Right ventricle myocardium inferior (tissue), 1 donor: ENCODE results near the gene ETV3. TPM values are rescaled to one million over a fixed set of nuclear protein-coding genes. Genes with fewer than 3 reads are reported as not detected.
"Not testable (repeated sequence)": the region's sequence is repeated elsewhere in the genome, so short reads cannot be mapped to it uniquely, and the experiment has no call there.

Experiments used
- ATAC-seq: fragments of 200-7000 bp; cut with Tn5 transposase; one replicate; pipeline ENCODE4 v1.9.1; 2020; ENCODE audit warnings: mild to moderate bottlenecking, moderate library complexity
- DNase-seq: peaks from one replicate; pipeline ENCODE4 v3.0.0; 2021; ENCODE audit errors: missing footprints
- intact Hi-C: fragments of 100-400 bp; cut with DNase I; formaldehyde crosslinking; loops from one replicate; pipeline ENCODE4 v1.11.0; 2022
- long read RNA-seq: library from polyadenylated mRNA; unstranded; transcript quantifications from one replicate; pipeline ENCODE4 v2.0.0, GENCODE V29; 2021
- total RNA-seq: library from RNA; stranded (reverse); fragmentation: NEBNext Ultra II Directional; extraction: Animal tissue kit (Norgen Biotek cat#: 25700); gene quantifications from one replicate; pipeline ENCODE4 v1.2.1, GENCODE V29; 2021
- donor health status: DM: no; HTN: yes; CAD: no; lungs with severe emphysema.

ETV3 gene
- 16.9 TPM for total RNA-seq
- long read RNA-seq: 0 reads

GRCh38 chr1:157138220-157139051, at the start of gene ETV3:
ETV3 (minus strand) TSS chr1:157138395; CDS start chr1:157136352, 2,043 bp downstream.
- intact Hi-C loops: no loop called here
- DNase-seq: peak; percentile 94

GRCh38 chr1:157186281-157186992, 48.2 kb upstream of the ETV3 start:
- DNase-seq (no peak), ATAC-seq (no peak)
- intact Hi-C loops: no loop called here

More at GRCh38 chr1:157138220-157139051, at the start of gene ETV3:
- peak; percentile 99 for ATAC-seq

GRCh38 chr1:157183870-157184269, 45.7 kb upstream of the ETV3 start:
- DNase-seq (no peak), ATAC-seq (no peak)
- intact Hi-C loops: no loop called here

- DNase-seq, ATAC-seq, intact Hi-C loops: not testable (repeated sequence)
Measured at GRCh38 chr1:157182371-157182770, 44.2 kb upstream of the ETV3 start.

GRCh38 chr1:157181790-157182189, 43.6 kb upstream of the ETV3 start:
- DNase-seq (no peak), ATAC-seq (no peak)

GRCh38 chr1:157181258-157181657, 43.1 kb upstream of the ETV3 start:
- no peak for DNase-seq
- ATAC-seq: no peak
- intact Hi-C loops: no loop called here

More at GRCh38 chr1:157181790-157182189, 43.6 kb upstream of the ETV3 start:
- intact Hi-C loops: no loop called here

GRCh38 chr1:157178490-157178889, 40.3 kb upstream of the ETV3 start:
- DNase-seq (no peak), ATAC-seq (no peak)
- intact Hi-C loops: no loop called here

- ATAC-seq: no peak
- intact Hi-C loops: no loop called here
- DNase-seq: no peak
Measured at GRCh38 chr1:157177733-157178394, 39.7 kb upstream of the ETV3 start.

- no peak for ATAC-seq
- no peak for DNase-seq
- intact Hi-C loops: no loop called here
Measured at GRCh38 chr1:157176591-157177121, 38.5 kb upstream of the ETV3 start.

GRCh38 chr1:157176016-157176415, 37.8 kb upstream of the ETV3 start:
- DNase-seq: no peak
- no peak for ATAC-seq
- intact Hi-C loops: no loop called here

- DNase-seq (no peak), ATAC-seq (no peak)
- intact Hi-C loops: no loop called here
Measured at GRCh38 chr1:157173900-157174410, 35.8 kb upstream of the ETV3 start.

- peak; percentile 37 for DNase-seq
- intact Hi-C loops, ATAC-seq: not testable (repeated sequence)
Measured at GRCh38 chr1:157173241-157173640, 35.0 kb upstream of the ETV3 start.

- DNase-seq, intact Hi-C loops, ATAC-seq: not testable (repeated sequence)
Measured at GRCh38 chr1:157172591-157172990, 34.4 kb upstream of the ETV3 start.

GRCh38 chr1:157171903-157172503, 33.8 kb upstream of the ETV3 start:
- intact Hi-C loops, DNase-seq: not testable (repeated sequence)
- peak; percentile 57 for ATAC-seq

- DNase-seq (no peak), ATAC-seq (no peak)
- intact Hi-C loops: no loop called here
Measured at GRCh38 chr1:157170677-157171515, 32.7 kb upstream of the ETV3 start.

GRCh38 chr1:157168015-157168414, 29.8 kb upstream of the ETV3 start:
- no peak for ATAC-seq
- intact Hi-C loops: loop anchor here (10.0 kb wide), 1 partner anchor 327 kb away; no protein-coding TSS in a partner anchor

GRCh38 chr1:157167437-157167836, 29.2 kb upstream of the ETV3 start:
- ATAC-seq (no peak), DNase-seq (no peak)
- intact Hi-C loops: loop anchor here (10.0 kb wide), 1 partner anchor 327 kb away; no protein-coding TSS in a partner anchor

More at GRCh38 chr1:157168015-157168414, 29.8 kb upstream of the ETV3 start:
- DNase-seq: no peak
